Neuron (in vitro differentiated cells): ENCODE results near the gene NCLN.

Experiments
- H2AFZ ChIP-seq: one replicate; pipeline ENCODE4 v1.6.1; 2013; ENCODE audit warnings: low read depth, mild to moderate bottlenecking, inconsistent platforms, low read length, moderate library complexity
- H3K27me3 ChIP-seq: one replicate; pipeline ENCODE4 v1.6.1; 2013; ENCODE audit warnings: low read length; ENCODE audit not compliant: insufficient read depth
- H3K36me3 ChIP-seq: one replicate; pipeline ENCODE4 v1.6.1; 2013; ENCODE audit warnings: low read length; ENCODE audit not compliant: insufficient read depth
- H3K4me1 ChIP-seq: one replicate; pipeline ENCODE4 v1.6.1; 2013; ENCODE audit warnings: low read length; ENCODE audit not compliant: insufficient read depth
- H3K4me3 ChIP-seq: 2 replicates; pipeline ENCODE4 v1.5.1; 2013; ENCODE audit warnings: mild to moderate bottlenecking, low read length, moderate library complexity
- H3K9me3 ChIP-seq: one replicate; pipeline ENCODE4 v1.6.1; 2013; ENCODE audit warnings: low read length

NCLN gene

GRCh38 chr19:3239367-3239766 lies 53.6 kb downstream of the NCLN start:
- no peaks in the 10 kb centered on the region for H3K27me3 ChIP-seq
- no peaks in the 10 kb centered on the region for H3K9me3 ChIP-seq
- H3K4me3 ChIP-seq = no peak overlapping the region
- no peaks in the 10 kb centered on the region for H3K36me3 ChIP-seq
- no peak overlapping the region for H2AFZ ChIP-seq
- no peaks in the 10 kb centered on the region for H3K4me1 ChIP-seq

DNA sequence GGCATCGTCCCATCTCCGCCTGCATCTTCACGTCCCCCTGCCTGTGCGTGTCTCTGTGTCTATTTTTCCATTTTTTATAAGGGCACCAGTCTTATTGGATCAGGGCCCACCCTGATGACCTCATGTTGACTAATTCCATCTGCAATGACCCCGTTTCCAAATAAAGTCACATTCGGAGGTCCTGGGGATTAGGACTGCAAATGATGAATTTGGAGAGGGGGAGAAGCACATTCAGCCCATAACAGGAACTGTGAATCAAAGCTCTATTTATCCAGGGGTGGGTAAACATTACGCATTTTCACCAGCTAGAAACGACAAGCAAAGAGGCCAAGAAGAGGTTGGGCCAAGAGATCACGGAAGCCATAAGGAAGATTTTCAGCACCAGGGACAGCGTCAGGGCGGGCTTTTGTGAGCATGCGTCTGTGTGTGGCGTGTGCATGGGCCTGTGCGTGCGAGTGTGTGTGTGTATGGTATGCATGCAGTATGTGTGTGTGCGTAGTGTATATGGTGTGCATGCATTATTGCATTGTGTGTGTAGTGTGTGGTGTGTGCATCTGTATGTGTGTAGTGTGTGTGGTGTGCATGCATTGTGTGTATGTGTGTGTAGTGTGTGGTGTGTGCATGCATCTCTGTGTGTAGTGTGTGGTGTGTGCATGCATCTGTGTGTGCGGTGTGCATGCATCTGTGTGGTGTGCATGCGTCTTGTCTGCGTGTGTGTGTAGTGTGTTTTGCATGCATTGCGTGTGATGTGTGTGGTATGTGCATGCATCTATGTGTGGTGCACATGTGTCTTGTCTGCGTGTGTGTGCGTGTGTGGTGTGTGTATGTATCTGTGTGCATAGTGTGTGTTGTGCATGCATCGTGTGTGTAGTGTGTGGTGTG lies 58.3 kb downstream of the NCLN start:
- H3K9me3 ChIP-seq = no peaks in the 10 kb centered on the region
- no peaks in the 10 kb centered on the region for H3K36me3 ChIP-seq
- no peaks in the 10 kb centered on the region for H3K4me1 ChIP-seq
- H2AFZ ChIP-seq = no peak overlapping the region
- no peak overlapping the region for H3K4me3 ChIP-seq
- no peaks in the 10 kb centered on the region for H3K27me3 ChIP-seq

DNA sequence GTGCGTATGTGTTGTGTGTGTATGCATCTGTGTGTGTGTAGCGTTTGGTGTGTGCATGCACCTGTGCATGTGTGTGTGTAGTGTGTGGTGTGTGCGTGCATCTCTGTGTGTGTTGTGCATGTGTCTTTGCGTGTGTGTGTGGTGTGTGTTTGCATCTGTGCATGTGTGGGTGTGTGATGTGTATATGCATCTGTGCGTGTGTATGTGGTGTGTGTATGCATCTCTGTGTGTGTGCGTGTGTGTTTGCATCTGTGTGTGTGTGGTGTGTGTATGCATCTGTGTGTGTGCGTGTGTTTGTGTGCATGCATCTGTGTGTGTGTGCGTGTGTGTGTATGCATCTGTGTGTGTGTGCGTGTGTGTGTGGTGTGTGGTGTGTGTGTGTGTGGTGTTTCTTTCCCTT lies 59.3 kb downstream of the NCLN start:
- H3K9me3 ChIP-seq = no peaks in the 10 kb centered on the region
- no peak overlapping the region for H3K4me3 ChIP-seq
- H3K27me3 ChIP-seq = no peaks in the 10 kb centered on the region
- no peak overlapping the region for H2AFZ ChIP-seq
- no peaks in the 10 kb centered on the region for H3K4me1 ChIP-seq
- no peaks in the 10 kb centered on the region for H3K36me3 ChIP-seq

DNA sequence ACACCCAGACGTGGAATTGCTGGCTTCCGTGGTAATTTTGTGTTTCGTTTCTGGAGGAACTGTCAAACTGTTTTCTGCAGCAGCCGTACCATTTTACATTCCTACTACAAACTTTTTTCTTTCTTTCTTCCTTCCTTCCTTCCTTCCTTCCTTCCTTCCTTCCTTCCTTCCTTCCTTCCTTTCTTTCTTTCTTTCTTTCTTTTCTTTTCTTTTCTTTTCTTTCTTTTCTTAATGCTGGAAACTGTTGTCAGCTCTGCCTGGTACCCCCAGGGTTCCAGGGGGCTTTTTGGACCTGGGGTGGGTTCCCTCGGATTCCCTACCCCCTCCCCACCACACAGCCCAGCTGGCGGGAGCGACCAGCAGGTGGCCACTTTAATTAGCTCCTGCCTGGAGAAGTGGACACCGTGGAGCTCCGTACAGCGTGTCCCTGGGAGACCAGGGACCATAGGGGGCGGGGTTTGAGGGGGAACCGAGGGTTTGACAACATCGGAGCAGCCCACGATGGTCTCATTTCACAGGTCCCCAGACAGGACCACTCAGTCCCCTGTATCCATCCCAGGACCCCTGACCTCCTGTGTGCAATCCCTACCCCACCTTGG lies 63.1 kb downstream of the NCLN start:
- Histone ChIP-seq H3K4me3 (no peak overlapping the region), H3K9me3 (no peaks in the 10 kb centered on the region), H2AFZ (no peak overlapping the region), H3K36me3 (no peaks in the 10 kb centered on the region), H3K4me1 (no peaks in the 10 kb centered on the region), H3K27me3 (no peaks in the 10 kb centered on the region)

DNA sequence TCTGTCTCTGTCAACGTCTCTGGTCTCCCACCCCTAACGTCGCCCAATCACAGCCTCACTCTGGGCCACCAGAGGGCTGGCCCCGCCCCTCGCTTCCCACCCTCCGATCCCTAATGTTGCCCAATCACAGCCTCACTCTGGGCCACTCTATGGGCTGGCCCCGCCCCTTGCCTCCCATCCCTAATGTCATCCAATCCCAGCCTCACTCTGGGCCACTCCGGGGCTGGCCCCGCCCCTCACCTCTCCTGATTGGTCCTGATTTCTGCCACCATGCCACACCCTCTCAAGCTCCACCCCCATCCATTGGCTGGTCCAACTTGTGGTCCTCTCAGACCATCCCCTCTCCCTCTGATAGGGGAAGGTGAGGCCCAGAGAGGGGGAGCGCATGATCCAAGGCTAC lies 63.7 kb downstream of the NCLN start:
- H3K4me1 ChIP-seq = no peaks in the 10 kb centered on the region
- H3K9me3 ChIP-seq = no peaks in the 10 kb centered on the region
- H3K27me3 ChIP-seq = no peaks in the 10 kb centered on the region
- H3K36me3 ChIP-seq = no peaks in the 10 kb centered on the region
- no peak overlapping the region for H2AFZ ChIP-seq
- no peak overlapping the region for H3K4me3 ChIP-seq

DNA sequence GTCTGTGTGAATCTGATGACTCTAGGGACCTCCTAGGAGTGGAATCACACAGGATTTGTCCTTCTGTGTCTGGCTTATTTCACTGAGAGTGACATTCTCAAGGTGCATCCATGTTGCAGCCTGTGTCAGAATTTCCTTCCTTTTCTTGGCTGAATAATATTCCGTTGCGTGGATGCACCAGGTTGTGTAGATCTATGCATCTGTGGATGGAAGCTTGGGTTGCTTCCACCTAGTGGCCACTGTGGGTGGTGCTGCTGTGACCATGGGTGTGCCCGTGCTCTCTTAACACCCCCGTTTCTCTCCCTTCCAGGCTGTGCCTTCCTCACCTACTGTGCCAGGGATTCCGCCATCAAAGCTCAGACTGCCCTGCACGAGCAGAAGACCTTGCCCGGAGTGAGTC lies 64.9 kb downstream of the NCLN start:
- Histone ChIP-seq H3K36me3 (no peaks in the 10 kb centered on the region), H2AFZ (no peak overlapping the region), H3K9me3 (no peaks in the 10 kb centered on the region), H3K4me1 (no peaks in the 10 kb centered on the region), H3K4me3 (no peak overlapping the region), H3K27me3 (no peaks in the 10 kb centered on the region)

- Histone ChIP-seq H3K4me3 (no peak overlapping the region), H3K4me1 (no peaks in the 10 kb centered on the region), H3K9me3 (no peaks in the 10 kb centered on the region), H2AFZ (no peak overlapping the region), H3K27me3 (no peaks in the 10 kb centered on the region), H3K36me3 (no peaks in the 10 kb centered on the region)
These were observed 65.5 kb downstream of the NCLN start for GRCh38 chr19:3251229-3251628.

DNA sequence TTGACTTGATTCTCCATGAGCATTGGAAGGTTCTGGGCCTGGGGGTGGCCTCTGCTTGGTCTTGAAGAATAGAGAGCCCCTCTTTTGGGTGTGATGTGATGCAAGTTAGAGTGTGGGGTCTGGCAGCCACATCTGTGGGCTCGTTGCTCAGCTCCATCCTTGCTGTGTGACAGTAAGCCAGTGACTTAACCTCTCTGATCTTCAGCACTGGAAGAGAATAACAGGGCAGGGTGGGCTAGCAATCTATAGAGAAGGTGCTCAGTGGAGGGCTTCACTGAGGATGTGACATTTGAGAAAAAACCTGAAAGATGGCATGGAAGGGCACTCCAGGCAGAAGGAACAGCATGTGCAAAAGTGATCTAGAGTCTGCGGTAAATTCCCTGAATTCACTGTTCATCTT lies 66.9 kb downstream of the NCLN start:
- H2AFZ ChIP-seq = no peak overlapping the region
- H3K27me3 ChIP-seq = no peaks in the 10 kb centered on the region
- no peaks in the 10 kb centered on the region for H3K4me1 ChIP-seq
- H3K4me3 ChIP-seq = no peak overlapping the region
- H3K9me3 ChIP-seq = no peaks in the 10 kb centered on the region
- no peaks in the 10 kb centered on the region for H3K36me3 ChIP-seq

- no peaks in the 10 kb centered on the region for H3K36me3 ChIP-seq
- H3K9me3 ChIP-seq = no peaks in the 10 kb centered on the region
- H3K27me3 ChIP-seq = no peaks in the 10 kb centered on the region
- no peaks in the 10 kb centered on the region for H3K4me1 ChIP-seq
- no peak overlapping the region for H2AFZ ChIP-seq
- H3K4me3 ChIP-seq = no peak overlapping the region
These were observed 67.5 kb downstream of the NCLN start for GRCh38 chr19:3253270-3253669.

GRCh38 chr19:3254520-3254919 lies 68.8 kb downstream of the NCLN start:
- Histone ChIP-seq H3K36me3 (no peaks in the 10 kb centered on the region), H3K4me3 (no peak overlapping the region), H3K4me1 (no peaks in the 10 kb centered on the region), H2AFZ (no peak overlapping the region), H3K9me3 (no peaks in the 10 kb centered on the region), H3K27me3 (no peaks in the 10 kb centered on the region)

GRCh38 chr19:3257071-3257470 lies 71.3 kb downstream of the NCLN start:
- Histone ChIP-seq H3K4me3 (no peak overlapping the region), H2AFZ (no peak overlapping the region), H3K36me3 (no peaks in the 10 kb centered on the region), H3K27me3 (no peaks in the 10 kb centered on the region), H3K4me1 (no peaks in the 10 kb centered on the region), H3K9me3 (no peaks in the 10 kb centered on the region)
